Esophagus muscularis mucosa (tissue), 4 donors: Measurements from ENCODE around the gene CD151.

Experiments
- EP300 ChIP-seq: sonication (generic); formaldehyde crosslinking; IDR thresholded peaks from one replicate; pipeline ENCODE4 v1.6.1; 2017; ENCODE audit warnings: antibody characterized with exemption
- POLR2A ChIP-seq: fragments of 450-650 bp; IDR thresholded peaks from one replicate; pipeline ENCODE4 v1.6.1; 2017; ENCODE audit warnings: antibody characterized with exemption, moderate library complexity, mild to moderate bottlenecking, low read depth
- TF ChIP-seq, protein P1 (sequence below), 3 experiments: fragments of 200-600 bp in 2 of 3; fragments of 450-650 bp in 1 of 3; sonication (generic) in 2 of 3; IDR thresholded peaks; one replicate each; pipeline ENCODE4 v1.5.1; 2017 to 2019; ENCODE audit warnings: antibody characterized with exemption in 3 of 3, mild to moderate bottlenecking in 2 of 3, moderate library complexity in 1 of 3

- TF ChIP-seq, protein P1, sequence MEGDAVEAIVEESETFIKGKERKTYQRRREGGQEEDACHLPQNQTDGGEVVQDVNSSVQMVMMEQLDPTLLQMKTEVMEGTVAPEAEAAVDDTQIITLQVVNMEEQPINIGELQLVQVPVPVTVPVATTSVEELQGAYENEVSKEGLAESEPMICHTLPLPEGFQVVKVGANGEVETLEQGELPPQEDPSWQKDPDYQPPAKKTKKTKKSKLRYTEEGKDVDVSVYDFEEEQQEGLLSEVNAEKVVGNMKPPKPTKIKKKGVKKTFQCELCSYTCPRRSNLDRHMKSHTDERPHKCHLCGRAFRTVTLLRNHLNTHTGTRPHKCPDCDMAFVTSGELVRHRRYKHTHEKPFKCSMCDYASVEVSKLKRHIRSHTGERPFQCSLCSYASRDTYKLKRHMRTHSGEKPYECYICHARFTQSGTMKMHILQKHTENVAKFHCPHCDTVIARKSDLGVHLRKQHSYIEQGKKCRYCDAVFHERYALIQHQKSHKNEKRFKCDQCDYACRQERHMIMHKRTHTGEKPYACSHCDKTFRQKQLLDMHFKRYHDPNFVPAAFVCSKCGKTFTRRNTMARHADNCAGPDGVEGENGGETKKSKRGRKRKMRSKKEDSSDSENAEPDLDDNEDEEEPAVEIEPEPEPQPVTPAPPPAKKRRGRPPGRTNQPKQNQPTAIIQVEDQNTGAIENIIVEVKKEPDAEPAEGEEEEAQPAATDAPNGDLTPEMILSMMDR (IDR thresholded peaks at IDR 0.05): no peak
- TF ChIP-seq POLR2A (no peak), EP300 (no peak)
Observed at GRCh38 chr11:811446-812245, 21.1 kb upstream of the CD151 start.
